Measurements from ENCODE around the gene SEZ6L2.
"Not testable (repeated sequence)": the region's sequence is repeated elsewhere in the genome, so short reads cannot be mapped to it uniquely, and the experiment has no call there.

SEZ6L2 gene

DNA sequence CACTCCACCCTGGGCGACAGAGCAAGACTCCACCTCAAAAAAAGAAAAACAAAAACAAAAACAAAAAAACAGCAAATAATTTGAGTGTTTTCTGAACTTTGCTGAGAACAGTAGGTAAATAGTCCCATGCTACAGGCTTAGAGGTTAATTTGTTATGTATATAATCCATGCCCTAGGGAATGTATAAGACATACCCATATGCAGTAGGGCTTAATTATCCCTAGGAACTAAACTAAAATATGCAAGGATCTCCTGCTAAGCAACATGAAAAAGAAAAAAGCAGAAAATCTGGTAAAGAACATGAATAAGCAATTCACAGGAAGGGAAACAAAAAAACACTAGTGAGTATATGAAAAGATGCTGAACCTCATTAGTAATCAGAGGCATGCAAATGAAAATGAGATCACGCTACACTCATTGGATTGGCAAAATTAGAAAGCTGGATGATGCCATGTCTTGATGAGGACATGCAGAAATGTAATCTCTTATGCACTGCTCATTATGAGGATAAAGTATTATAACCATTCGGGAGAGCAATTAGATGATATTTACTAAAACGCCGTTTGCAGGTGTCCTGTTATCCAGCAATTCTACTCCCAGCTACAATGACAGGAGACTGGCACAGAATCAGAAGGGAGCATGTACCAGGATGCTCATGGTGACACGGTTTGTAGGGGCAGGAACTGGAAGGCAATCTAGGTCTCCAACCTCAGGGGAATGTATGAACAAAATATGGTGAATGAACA, 21.1 kb upstream of the SEZ6L2 start:
- ATAC-seq (replicated peaks) = no peak
- Mint-ChIP-seq H3K36me3 (ENCODE audit: insufficient read depth) (peaks cover 57% of the 10 kb centered on the region), H3K27ac (peak overlapping the region in 1 of 2 donors; percentile 15), H3K9me3 (no peaks in the 10 kb centered on the region), H3K27me3 (no peaks in the 10 kb centered on the region), H3K4me1 (ENCODE audit: low read depth in 2 of 2) (peaks cover 20 to 47% of the 10 kb centered on the region in 2 donors), H3K4me3 (no peak overlapping the region)
- no peak for DNase-seq

DNA sequence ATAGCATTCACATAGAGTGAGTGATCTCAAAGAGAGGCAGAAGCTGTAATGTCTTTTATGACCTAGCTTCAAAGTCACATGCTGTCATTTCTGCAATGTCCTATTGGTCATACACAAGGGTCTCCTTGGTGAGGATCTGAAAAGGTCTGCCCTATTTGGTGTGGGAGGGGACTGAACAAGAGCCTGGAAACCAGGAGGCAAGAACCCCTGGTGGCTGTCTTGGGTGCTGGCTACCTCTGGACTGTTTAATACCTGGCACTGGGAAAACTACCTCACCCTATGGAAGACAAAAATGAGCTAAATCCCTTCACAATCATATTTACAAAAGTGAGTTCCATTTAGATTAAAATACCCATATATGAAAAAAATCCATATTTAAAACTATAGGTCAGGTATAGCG, 17.6 kb upstream of the SEZ6L2 start:
- H3K9me3 Mint-ChIP-seq = no peaks in the 10 kb centered on the region

DNA sequence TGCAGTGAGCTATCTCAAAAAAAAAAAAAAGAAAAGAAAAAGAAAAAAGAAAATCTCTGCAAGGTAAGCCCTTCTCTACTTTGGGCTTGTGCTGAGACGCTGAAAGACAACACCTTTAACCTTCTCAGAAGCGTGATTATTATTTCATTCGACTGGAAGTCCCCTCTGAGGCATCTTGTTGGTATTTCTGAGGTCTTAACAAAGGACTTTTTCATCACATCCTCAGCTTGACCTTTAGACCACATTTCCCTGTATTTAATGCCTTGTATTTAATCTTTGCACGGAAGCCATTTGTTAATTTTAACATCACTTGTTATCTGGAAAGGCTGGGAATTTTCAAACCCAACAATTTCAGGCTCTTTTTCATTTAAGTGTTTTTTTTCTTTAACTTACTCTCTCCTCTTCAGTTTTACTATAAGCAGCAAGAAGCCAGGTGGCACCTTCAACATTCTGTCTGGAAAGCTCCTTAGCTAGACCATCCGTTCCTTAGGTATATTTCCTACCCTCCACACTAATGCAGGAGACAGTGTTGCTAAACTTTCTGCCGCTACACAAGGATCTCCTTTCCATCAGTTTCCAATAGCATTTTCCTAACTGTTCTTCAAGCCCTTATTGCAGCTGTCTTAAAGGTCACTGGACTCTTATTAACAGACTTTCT, 16.4 kb upstream of the SEZ6L2 start:
- Mint-ChIP-seq H3K9me3 (no peaks in the 10 kb centered on the region), H3K4me1 (ENCODE audit: low read depth in 2 of 2) (peaks cover 8 to 26% of the 10 kb centered on the region in 2 donors), H3K36me3 (ENCODE audit: insufficient read depth) (peaks cover 33% of the 10 kb centered on the region), H3K27me3 (no peaks in the 10 kb centered on the region), H3K4me3 (no peak overlapping the region), H3K27ac (no peak overlapping the region)
- ATAC-seq (replicated peaks) = no peak
- no peak for DNase-seq

More for the DNA sequence above, 17.6 kb upstream of the SEZ6L2 start:
- H3K4me1 Mint-ChIP-seq (ENCODE audit: low read depth in 2 of 2) = peaks cover 11 to 32% of the 10 kb centered on the region in 2 donors
- no peak overlapping the region for H3K4me3 Mint-ChIP-seq
- H3K36me3 Mint-ChIP-seq (ENCODE audit: insufficient read depth) = peaks cover 40% of the 10 kb centered on the region
- H3K27ac Mint-ChIP-seq = no peak overlapping the region
- no peak for DNase-seq
- ATAC-seq (replicated peaks) = no peak
- H3K27me3 Mint-ChIP-seq = no peaks in the 10 kb centered on the region

DNA sequence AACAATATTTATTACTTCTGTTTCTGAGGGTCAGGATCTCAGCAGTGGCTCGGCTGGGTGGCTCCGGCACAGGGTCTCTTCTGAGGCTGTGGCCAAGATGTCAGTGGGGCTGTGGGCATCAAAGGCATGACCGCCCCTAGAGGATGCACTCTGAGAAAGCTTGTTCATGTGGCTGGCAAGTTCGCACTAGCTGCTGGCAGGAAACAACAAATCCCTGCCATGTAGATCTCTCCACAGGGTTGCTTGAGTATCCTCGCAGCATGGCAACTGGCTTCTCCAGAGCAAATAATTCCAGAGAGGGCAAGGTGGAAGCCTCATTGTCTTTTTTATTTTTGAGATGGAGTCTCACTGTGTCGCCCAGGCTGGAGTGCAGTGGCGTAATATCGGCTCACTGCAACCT, 14.2 kb upstream of the SEZ6L2 start:
- Mint-ChIP-seq H3K36me3 (ENCODE audit: insufficient read depth) (peaks cover 15% of the 10 kb centered on the region), H3K4me1 (ENCODE audit: low read depth in 2 of 2) (peaks cover 3 to 20% of the 10 kb centered on the region in 2 donors)

DNA sequence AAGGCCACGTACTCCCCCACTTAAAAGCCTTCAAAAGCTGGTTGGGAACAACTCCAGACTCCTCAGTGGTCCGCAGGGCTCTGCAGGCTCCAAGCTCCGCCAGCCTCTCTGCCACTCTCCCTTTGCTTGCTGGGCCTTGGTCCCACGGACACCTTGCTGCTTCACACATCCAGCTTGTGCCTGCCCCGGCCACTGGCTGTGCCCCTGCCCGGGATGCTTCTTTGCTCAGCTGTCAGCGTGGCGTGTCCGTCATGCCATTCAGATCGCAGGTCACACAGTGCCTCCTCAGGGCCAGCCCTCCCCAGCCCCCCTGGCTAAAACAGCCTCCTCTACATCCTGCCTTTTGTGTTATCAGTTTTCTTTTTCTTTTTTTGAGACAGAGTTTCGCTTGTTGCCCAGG, 12.7 kb upstream of the SEZ6L2 start:
- H3K4me1 Mint-ChIP-seq (ENCODE audit: low read depth in 2 of 2) = peaks cover 3 to 20% of the 10 kb centered on the region in 2 donors
- H3K9me3 Mint-ChIP-seq = no peaks in the 10 kb centered on the region
- DNase-seq (no peak), ATAC-seq (replicated peaks) (no peak)
- H3K36me3 Mint-ChIP-seq (ENCODE audit: insufficient read depth) = peaks cover 7% of the 10 kb centered on the region
- no peaks in the 10 kb centered on the region for H3K27me3 Mint-ChIP-seq
- no peak overlapping the region for H3K4me3 Mint-ChIP-seq
- H3K27ac Mint-ChIP-seq = peak overlapping the region in 1 of 2 donors; percentile 47

More for the DNA sequence above, 14.2 kb upstream of the SEZ6L2 start:
- Mint-ChIP-seq H3K27me3 (no peaks in the 10 kb centered on the region), H3K4me3 (no peak overlapping the region), H3K9me3 (no peaks in the 10 kb centered on the region), H3K27ac (peak overlapping the region in 1 of 2 donors; percentile 68)
- DNase-seq (no peak), ATAC-seq (replicated peaks) (no peak)

DNA sequence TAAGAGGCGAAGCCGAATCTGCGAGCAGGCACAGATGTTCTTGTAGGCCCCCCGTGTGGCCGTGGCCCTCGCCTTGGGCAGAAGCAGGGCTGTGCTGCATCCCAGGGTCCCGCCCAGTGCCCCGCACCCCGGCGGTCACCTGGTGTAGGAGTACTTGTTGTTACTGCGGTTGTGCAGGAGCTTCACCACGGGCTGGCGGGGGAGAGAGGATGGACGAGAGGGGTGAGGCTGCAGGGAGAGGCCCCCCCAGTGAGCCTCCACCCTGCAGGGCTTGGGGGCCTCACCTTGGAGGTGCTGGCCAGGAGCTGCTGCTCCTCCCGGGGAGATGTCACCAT, 12.3 kb upstream of the SEZ6L2 start:
- Mint-ChIP-seq H3K36me3 (ENCODE audit: insufficient read depth) (peaks cover 7% of the 10 kb centered on the region), H3K27ac (no peak overlapping the region), H3K9me3 (no peaks in the 10 kb centered on the region), H3K4me3 (no peak overlapping the region), H3K4me1 (ENCODE audit: low read depth in 2 of 2) (peaks cover 3 to 20% of the 10 kb centered on the region in 2 donors), H3K27me3 (no peaks in the 10 kb centered on the region)
- ATAC-seq (replicated peaks) (no peak), DNase-seq (no peak)

DNA sequence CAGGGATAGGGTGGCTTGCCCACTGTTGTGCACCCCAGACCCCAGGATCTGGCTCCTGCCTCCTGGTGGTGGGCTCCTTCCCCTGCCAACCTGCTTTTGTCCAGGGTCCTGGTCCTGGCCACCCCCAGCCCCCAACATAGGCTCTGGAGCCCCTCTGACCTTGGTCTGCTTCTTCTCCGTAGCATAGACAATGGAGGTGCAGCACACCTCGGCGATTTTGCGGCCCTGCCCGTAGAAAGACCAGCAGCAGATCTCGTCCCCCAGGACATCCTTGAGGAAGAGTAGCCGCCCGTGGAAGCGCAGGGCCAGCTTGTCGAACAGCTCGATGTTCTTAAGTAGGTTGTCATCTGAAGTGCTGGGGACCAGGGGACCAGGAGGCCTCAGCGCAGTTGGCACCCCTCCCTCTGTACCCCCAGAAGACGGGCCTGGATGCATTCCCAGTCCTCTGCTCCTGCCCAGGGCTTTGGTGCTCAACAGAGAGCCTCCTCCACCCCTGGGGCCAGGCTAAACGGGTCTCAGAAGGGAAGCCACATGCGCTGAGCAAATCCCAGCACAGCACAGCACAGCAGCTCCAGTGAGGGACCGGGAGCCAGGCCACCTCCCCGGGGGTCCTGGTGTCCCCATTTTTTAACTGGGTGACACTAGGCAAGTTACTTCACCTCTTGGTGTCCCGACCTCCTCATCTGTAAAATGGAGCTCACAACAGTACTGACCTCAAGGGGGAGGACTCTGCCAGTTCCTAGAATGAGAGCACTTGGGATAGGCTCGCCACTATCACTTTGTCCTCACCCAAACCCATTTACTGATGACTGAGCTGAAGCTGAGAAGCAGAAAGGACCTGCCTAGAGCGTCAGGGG, 11.7 kb upstream of the SEZ6L2 start:
- no peaks in the 10 kb centered on the region for H3K27me3 Mint-ChIP-seq
- peaks cover 3 to 16% of the 10 kb centered on the region in 2 donors for H3K4me1 Mint-ChIP-seq (ENCODE audit: low read depth in 2 of 2)
- no peak overlapping the region for H3K4me3 Mint-ChIP-seq
- ATAC-seq (replicated peaks) (no peak), DNase-seq (no peak)
- no peaks in the 10 kb centered on the region for H3K9me3 Mint-ChIP-seq
- H3K36me3 Mint-ChIP-seq (ENCODE audit: insufficient read depth) = peaks cover 7% of the 10 kb centered on the region
- H3K27ac Mint-ChIP-seq = no peak overlapping the region

DNA sequence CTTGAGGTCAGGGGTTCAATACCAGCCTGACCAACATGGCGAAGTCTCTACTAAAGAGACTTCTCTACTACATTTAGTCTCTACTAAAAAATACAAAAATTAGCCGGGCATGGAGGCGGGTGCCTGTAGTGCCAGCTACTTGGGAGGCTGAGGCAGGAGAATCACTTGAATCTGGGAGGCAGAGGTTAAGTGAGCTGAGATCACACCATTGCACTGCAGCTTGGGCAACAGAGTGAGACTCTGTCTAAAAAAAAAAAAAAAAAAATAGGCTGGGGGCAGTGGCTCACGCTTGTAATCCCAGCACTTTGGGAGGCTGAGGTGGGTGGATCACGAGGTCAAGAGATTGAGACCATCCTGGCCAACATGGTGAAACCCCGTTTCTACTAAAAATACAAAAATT, 10.5 kb upstream of the SEZ6L2 start:
- H3K27me3 Mint-ChIP-seq; ATAC-seq (replicated peaks); DNase-seq; H3K9me3 Mint-ChIP-seq; H3K36me3 Mint-ChIP-seq (ENCODE audit: insufficient read depth); H3K4me1 Mint-ChIP-seq (ENCODE audit: low read depth in 2 of 2); H3K4me3 Mint-ChIP-seq; H3K27ac Mint-ChIP-seq: not testable (repeated sequence)

DNA sequence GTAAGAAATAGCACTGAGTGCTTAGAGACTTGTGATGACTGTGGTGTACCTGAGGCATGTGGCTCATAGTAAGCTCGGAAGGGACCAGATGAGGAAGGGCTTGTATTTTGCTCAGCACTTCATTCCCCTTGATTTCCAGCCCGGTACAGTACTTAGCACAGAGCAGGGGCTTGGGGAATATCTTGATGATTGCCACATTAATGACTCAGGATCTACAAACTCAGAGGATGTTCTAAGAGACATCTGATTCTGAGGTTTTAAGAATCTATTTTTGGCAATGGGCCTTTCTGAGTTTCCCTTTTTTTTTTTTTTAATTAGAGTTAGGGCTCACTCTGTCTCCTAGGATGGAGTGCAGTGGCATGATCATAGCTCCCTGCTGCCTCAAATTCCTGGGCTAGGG, 10.0 kb upstream of the SEZ6L2 start:
- H3K4me3 Mint-ChIP-seq = no peak overlapping the region
- no peaks in the 10 kb centered on the region for H3K9me3 Mint-ChIP-seq
- H3K4me1 Mint-ChIP-seq (ENCODE audit: low read depth in 2 of 2) = peaks cover 3 to 9% of the 10 kb centered on the region in 2 donors
- DNase-seq (no peak), ATAC-seq (replicated peaks) (no peak)
- peaks cover 7% of the 10 kb centered on the region for H3K36me3 Mint-ChIP-seq (ENCODE audit: insufficient read depth)
- H3K27ac Mint-ChIP-seq = no peak overlapping the region
- H3K27me3 Mint-ChIP-seq = no peaks in the 10 kb centered on the region

DNA sequence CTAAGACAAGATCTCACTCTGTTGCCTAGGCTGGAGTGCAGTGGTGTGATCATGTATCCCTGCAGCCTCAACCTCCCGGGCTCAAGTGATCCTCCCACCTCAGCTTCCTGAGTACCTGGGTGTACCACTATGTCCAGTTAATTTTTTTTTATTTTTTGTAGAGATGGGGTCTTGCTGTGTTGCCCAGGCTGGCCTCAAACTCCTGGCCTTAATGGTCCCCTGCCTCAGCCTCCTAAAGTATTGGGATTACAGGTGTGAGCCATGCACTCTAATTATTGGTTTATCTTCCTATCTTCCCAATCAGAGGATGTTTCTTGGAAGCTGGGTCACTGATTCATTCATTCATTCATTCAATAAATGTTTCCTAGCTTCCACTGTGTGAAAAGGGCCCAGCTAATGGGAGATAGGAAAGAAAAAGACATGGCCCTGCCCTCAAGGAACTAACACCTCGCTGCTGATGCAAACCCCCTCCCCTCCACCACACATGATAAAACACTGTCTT, 9.4 kb upstream of the SEZ6L2 start:
- Mint-ChIP-seq H3K36me3 (ENCODE audit: insufficient read depth) (peaks cover 7% of the 10 kb centered on the region), H3K4me3 (no peak overlapping the region), H3K27me3 (no peaks in the 10 kb centered on the region), H3K9me3 (no peaks in the 10 kb centered on the region), H3K27ac (no peak overlapping the region), H3K4me1 (ENCODE audit: low read depth in 2 of 2) (peaks cover 3 to 9% of the 10 kb centered on the region in 2 donors)
- no peak for ATAC-seq (replicated peaks)
- no peak for DNase-seq

DNA sequence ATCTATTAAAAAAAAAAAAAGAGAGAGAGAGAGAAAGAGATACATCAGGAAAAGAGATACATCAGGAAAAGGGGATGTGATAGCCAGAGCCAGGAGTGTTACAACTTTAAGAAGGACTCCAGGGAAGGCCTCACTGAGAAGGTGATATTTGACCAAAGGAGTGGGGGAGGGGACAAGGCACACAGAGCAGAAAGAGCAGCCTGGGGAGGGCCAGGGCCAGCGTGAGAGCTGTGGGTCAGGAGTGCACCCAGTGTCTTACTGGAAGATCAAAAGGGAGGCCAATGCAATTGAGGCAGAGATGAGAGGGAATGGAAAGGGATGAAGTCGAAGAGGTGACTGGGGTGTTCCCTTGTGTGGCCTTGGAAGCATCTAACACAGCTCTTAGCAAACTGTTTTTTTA, 8.6 kb upstream of the SEZ6L2 start:
- no peaks in the 10 kb centered on the region for H3K9me3 Mint-ChIP-seq
- DNase-seq (no peak), ATAC-seq (replicated peaks) (no peak)
- H3K4me3 Mint-ChIP-seq = no peak overlapping the region
- peaks cover 3 to 6% of the 10 kb centered on the region in 2 donors for H3K4me1 Mint-ChIP-seq (ENCODE audit: low read depth in 2 of 2)
- H3K27ac Mint-ChIP-seq = peak overlapping the region in 1 of 2 donors; percentile 91
- H3K27me3 Mint-ChIP-seq = no peaks in the 10 kb centered on the region
- peaks cover 7% of the 10 kb centered on the region for H3K36me3 Mint-ChIP-seq (ENCODE audit: insufficient read depth)

DNA sequence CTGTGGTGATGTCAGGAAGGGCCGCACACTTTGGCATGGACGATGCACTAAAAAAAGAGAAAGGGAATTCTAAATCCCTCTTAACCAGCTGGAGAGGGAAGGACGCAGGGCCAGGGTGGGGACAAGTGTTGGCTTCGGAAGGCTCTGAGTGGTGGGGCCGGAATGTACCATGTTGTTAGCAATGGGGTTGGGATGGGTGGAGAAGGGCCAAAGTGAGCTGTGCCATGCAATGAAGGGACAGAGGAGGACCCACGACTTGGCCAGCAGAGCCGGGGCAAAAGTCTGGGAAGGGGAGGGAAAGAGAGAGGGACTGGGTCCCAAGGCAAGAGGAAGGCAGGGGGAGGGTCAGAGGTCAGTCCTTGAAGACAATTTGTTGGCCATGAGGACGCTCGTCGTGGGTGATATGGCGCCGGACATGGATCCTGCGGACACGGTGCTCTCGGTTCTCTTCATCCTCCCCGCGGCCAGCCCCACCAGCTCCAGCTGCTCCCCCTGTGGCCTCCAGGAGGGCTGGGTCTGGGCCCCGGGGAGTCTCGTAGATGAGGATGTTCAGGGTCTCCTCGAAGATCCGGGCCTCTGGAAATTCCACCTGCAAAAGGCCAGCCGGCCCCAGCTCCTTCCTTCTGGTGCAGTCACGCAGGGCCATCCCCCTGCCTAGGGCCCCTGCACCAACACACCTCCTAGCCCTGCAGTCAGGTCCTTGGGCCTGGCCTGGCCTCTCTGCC, 7.3 kb upstream of the SEZ6L2 start:
- Mint-ChIP-seq H3K4me3 (no peak overlapping the region), H3K27me3 (no peaks in the 10 kb centered on the region), H3K4me1 (ENCODE audit: low read depth in 2 of 2) (peaks cover 0 to 3% of the 10 kb centered on the region in 2 donors), H3K27ac (no peak overlapping the region), H3K36me3 (ENCODE audit: insufficient read depth) (peaks cover 7% of the 10 kb centered on the region), H3K9me3 (no peaks in the 10 kb centered on the region)
- ATAC-seq (replicated peaks) (no peak), DNase-seq (no peak)

DNA sequence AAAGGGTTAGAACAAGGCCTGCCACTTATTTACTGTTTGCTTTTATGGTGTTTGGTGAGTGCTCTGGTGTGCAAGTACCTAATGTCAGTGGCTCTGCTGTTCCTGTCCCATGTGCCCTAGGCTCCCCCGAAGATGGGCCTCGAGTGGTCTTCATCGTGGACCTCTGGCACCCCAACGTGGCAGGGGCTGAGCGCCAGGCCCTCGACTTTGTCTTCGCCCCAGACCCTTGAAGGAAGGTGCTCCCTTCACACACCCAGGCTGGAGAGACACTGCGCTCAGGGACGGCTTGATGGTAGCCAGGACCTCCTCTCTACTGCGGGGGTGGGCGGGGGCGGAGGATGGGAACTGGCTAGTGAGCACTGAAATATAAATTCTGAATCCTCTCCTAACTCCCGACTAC, 6.3 kb upstream of the SEZ6L2 start:
- Mint-ChIP-seq H3K4me1 (ENCODE audit: low read depth in 2 of 2) (peaks cover 3% of the 10 kb centered on the region in 2 donors), H3K9me3 (no peaks in the 10 kb centered on the region), H3K4me3 (no peak overlapping the region), H3K27me3 (peaks cover 0 to 5% of the 10 kb centered on the region in 2 donors), H3K36me3 (ENCODE audit: insufficient read depth) (peaks cover 4% of the 10 kb centered on the region), H3K27ac (no peak overlapping the region)
- ATAC-seq (replicated peaks) (no peak), DNase-seq (no peak)
